NCI-H1105 (cell line): ENCODE measurements around the gene CPA1.
A peak's percentile ranks its signal among the peaks of the same experiment; 100 is the strongest.

ENCODE experiments used
- DNase-seq: peaks from one replicate; lab custom pipeline; 2025; lab: John Stamatoyannopoulos, UW

The CPA1 gene

GRCh38 chr7:130395421-130395820 lies 15.1 kb downstream of the CPA1 start:
- DNase-seq, result no peak

- no peak for DNase-seq
Measured at GRCh38 chr7:130396109-130396508, 15.8 kb downstream of the CPA1 start.

DNA sequence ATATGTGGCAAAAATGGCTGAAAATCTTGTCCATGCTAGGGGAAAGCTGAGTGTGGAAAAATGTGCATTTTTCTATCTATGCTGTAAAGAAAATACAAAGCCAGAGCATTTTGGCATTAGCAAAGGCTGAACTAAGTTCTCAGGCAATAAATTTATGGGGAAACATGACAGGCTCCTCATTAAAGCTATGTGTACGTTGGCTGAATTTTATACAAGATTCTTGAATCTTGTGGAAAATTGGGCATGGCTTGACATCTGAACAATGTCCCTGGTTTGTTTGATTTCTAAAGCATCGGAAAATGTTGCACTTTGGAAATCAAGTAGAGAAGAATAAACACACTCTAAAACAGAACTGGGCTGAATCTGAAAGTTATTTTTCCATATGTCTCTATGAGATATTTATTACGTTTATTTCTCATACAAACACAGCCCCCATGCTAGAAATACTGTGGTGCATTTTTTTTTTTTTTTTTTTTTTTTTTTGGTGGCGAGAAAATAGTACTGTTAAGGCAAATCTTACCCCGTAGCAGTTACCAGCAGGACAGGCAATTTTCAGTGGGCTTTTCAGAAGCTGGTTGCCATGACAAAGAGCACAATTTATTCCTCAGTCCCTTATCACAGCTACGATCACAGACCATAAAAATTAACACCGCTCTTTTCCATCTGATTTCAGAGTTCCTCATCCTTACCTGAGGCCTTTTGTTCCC lies 16.9 kb downstream of the CPA1 start:
- DNase-seq, result no peak

- peak; percentile 87 for DNase-seq
Measured at GRCh38 chr7:130397758-130398073, 17.4 kb downstream of the CPA1 start.

- no peak for DNase-seq
Measured at GRCh38 chr7:130398526-130399090, 18.3 kb downstream of the CPA1 start.

DNA sequence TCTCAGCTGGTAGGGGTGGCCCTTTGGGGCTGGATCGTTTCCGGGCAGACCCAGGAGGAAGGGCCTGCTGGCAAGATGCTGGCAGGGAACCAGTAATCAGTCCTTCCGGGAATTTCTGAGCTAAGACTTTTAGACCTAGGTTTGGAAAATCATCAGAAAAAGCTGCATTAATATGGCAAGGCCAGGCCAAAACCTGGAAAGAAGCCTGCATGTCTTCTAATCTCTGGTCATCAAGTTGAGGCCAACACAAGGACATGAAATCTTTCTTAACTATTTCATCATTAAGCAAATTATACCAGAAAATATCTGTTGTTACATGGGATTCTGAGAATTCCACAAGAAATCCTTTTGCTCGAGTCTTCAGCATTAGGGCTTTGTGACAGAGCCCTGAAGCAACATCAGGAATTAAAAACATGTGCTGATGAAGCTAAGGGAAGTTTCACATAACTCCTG lies 19.9 kb downstream of the CPA1 start:
- DNase-seq, result no peak

- DNase-seq, result no peak
Measured at GRCh38 chr7:130401101-130401500, 20.8 kb downstream of the CPA1 start.

GRCh38 chr7:130401578-130401977 lies 21.3 kb downstream of the CPA1 start:
- no peak for DNase-seq

GRCh38 chr7:130405003-130405402 lies 24.7 kb downstream of the CPA1 start:
- DNase-seq, result no peak

DNA sequence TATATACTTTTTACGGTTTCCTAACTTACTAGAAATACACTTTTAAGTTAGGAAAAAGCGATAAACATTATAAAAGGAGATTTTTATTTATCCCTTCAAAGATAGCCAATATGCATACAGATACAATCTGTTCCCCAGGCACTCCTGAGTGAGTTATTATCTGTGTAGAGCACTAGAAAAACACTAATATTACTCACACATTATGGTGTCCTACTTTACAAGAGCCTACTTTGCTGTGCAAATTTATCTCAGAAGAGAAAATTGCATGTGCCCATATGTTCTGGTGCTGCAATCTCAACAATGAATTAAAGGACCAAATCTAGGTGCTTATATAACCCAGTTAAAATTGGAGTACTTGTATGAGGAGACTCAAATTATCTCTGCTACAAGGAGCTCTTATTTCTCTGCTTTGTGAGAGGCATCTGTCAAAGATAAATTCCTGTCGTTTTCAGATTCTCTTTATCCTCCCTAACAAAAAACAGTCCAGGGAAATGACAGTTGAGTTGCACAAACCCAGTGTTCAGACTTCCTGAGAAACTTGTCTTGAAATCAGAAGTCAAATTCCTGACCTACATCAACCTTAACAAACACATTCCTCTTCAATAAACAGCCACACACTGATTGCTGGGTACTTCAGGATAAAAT lies 28.9 kb downstream of the CPA1 start:
- DNase-seq, result no peak

DNA sequence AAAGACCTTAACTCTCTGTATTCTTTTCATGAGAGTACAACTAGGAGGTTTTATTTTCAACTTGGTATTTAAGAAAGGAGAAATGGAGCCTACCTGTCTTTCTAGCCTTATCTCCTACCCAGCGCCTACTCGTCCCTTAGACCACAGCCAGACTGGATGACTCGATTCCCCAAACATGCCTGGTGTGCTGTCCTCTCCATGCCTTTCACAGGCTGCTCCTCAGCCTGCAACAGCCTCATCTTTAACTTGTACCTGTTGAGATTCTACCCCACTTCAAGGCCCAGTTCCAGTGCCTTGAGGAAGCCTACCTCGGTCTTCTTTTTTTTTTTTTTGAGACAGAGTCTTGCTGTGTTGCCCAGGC lies 29.4 kb downstream of the CPA1 start:
- no peak for DNase-seq

DNA sequence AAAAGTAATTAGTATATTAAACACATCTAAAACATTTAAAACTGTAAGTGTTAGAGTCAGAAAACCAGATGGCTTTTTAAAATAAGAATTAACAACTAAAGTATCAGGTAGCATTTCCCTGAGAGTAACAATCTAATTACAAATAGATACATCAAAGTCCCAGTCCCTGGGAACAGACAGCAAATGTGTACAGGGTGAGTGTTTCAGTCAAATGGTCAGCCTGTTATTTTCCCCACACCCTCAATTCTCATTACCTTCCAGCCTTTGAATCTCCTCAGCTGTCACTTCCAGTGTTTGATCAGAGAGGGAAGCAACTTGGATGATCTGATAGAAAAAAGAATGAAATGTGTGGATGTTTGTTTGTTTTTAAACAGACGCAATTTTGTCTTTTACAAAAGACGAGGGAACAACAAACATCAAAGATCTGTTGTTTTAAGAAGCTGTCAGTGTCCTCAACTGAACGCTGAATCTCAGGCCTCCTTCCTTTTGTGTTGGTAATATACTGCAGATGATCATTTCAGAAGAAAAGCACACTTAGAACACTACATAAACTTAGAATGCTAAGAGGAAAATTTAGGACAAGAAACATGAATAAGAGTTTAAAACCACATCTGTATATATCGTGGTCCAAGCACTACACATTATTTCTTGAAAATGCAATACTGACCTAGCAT lies 30.7 kb downstream of the CPA1 start:
- DNase-seq, result no peak

DNA sequence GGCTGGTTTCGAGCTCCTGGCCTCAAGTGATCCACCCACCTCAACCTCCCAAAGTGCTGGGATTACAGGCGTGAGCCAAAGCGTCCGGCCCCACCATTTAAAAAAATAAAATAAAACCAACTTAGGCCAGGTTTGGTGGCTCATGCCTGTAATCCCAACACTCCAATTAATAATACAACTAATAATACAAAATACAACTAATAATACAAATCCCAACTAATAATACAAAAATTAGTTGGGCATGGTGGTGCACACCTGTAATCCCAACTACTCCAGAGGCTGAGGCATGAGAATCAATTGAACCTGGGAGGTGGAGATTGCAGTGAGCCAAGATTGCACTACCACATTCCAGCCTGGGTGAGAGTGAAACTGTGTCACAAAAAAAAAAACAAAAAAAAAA lies 32.9 kb downstream of the CPA1 start:
- no peak for DNase-seq

DNA sequence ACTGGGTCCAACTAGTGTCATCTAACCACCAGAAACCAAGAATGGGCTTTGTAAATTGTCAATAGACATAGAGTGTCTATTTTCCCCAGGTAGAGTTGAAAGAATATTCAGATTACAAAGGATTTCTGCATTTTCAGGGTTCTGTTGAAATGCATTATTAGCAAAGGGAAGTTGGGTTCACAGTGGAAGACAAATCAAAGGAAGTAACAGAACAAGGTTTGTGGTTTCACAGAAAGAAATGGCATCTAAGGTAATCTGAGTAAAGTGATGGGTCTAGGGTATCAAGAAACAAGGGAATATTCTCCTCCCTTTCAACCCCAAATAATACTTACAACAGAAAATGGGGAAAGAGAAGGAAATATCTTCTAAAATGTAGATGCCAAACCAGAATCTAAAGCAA lies 34.7 kb downstream of the CPA1 start:
- no peak for DNase-seq

GRCh38 chr7:130417213-130417612 lies 36.9 kb downstream of the CPA1 start:
- no peak for DNase-seq

GRCh38 chr7:130418306-130418705 lies 38.0 kb downstream of the CPA1 start:
- no peak for DNase-seq

GRCh38 chr7:130419658-130420057 lies 39.4 kb downstream of the CPA1 start:
- DNase-seq, result no peak

- no peak for DNase-seq
Measured at GRCh38 chr7:130420943-130421578, 40.8 kb downstream of the CPA1 start.

GRCh38 chr7:130421684-130422083 lies 41.4 kb downstream of the CPA1 start:
- DNase-seq, result peak; percentile 77

DNA sequence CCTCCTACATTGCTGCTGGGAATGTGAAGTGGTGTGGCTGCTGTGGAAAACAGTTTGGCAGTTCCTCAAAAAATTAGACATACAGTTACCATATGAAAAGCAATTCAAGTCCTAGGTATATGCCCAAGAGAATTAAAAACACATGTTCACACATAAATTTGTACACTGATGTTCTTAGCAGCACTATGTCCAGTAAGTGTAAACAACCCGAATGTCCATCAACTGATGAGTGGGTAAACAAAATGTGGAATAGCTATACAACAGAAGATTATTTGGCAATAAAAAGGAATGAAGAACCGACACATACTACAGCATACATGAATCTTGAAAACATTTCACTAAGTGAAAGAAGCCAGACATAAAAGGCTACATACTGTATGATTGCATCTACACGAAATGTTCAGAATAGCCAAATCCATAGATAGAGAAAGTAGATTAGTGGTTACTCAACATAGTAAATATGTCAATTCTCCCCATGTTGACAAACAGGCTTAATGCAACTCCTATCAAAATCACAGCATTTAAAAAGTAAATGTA lies 43.3 kb downstream of the CPA1 start:
- no peak for DNase-seq

- no peak for DNase-seq
Measured at GRCh38 chr7:130425796-130426195, 45.5 kb downstream of the CPA1 start.

GRCh38 chr7:130426564-130426963 lies 46.3 kb downstream of the CPA1 start:
- DNase-seq, result no peak
